Parathyroid adenoma (tissue), 2 donors: ENCODE data around the gene NTN1.

Experiments used
- H2AFZ ChIP-seq: fragments of 300-600 bp; sonication (generic); one replicate; pipeline ENCODE4 v1.7.0; 2017; ENCODE audit warnings: antibody characterized with exemption, mild to moderate bottlenecking
- H3K27ac ChIP-seq: fragments of 300-600 bp; sonication (generic); one replicate; pipeline ENCODE4 v1.7.0; 2017
- H3K27me3 ChIP-seq: fragments of 300-600 bp; sonication (generic); one replicate; pipeline ENCODE4 v1.7.0; 2017; ENCODE audit warnings: low read length; ENCODE audit not compliant: control insufficient read depth, insufficient read depth
- H3K36me3 ChIP-seq: fragments of 300-600 bp; sonication (generic); one replicate; pipeline ENCODE4 v1.7.0; 2017; ENCODE audit warnings: low read length; ENCODE audit not compliant: control insufficient read depth, insufficient read depth
- H3K4me1 ChIP-seq: fragments of 300-600 bp; sonication (generic); one replicate; pipeline ENCODE4 v1.7.0; 2017; ENCODE audit warnings: control low read depth
- H3K4me2 ChIP-seq: fragments of 300-600 bp; sonication (generic); one replicate; pipeline ENCODE4 v1.7.0; 2017; ENCODE audit warnings: low read length
- H3K4me3 ChIP-seq: fragments of 300-600 bp; sonication (generic); one replicate; pipeline ENCODE4 v1.7.0; 2017; ENCODE audit warnings: low read depth, low read length
- H3K79me2 ChIP-seq: fragments of 300-600 bp; sonication (generic); one replicate; pipeline ENCODE4 v1.7.0; 2017; ENCODE audit warnings: control low read depth
- H3K9ac ChIP-seq: fragments of 300-600 bp; sonication (generic); one replicate; pipeline ENCODE4 v1.7.0; 2017; ENCODE audit warnings: mild to moderate bottlenecking
- H3K9me3 ChIP-seq: fragments of 300-600 bp; sonication (generic); one replicate; pipeline ENCODE4 v1.7.0; 2017; ENCODE audit warnings: low read length; ENCODE audit not compliant: control insufficient read depth
- CTCF ChIP-seq: fragments of 300-600 bp; sonication (generic); IDR thresholded peaks from one replicate; pipeline ENCODE4 v1.7.0; 2017; ENCODE audit warnings: antibody characterized with exemption, mild to moderate bottlenecking
- donor health status: primary hyperparathyroidism.

Gene NTN1

GRCh38 chr17:9192010-9192409, 170.7 kb downstream of the NTN1 start:
- no peak overlapping the region for H2AFZ ChIP-seq
- H3K4me2 ChIP-seq, result no peak overlapping the region
- H3K4me1 ChIP-seq, result no peaks in the 10 kb centered on the region
- no peak overlapping the region for H3K9ac ChIP-seq
- H3K4me3 ChIP-seq, result no peak overlapping the region
- H3K27me3 ChIP-seq, result no peaks in the 10 kb centered on the region
- no peaks in the 10 kb centered on the region for H3K9me3 ChIP-seq
- H3K79me2 ChIP-seq, result no peaks in the 10 kb centered on the region
- no peaks in the 10 kb centered on the region for H3K36me3 ChIP-seq
- TF ChIP-seq CTCF, result no peak
- H3K27ac ChIP-seq, result no peak overlapping the region

GRCh38 chr17:9195411-9195810, 174.1 kb downstream of the NTN1 start:
- Histone ChIP-seq H3K27me3 (no peaks in the 10 kb centered on the region), H3K4me2 (no peak overlapping the region), H3K9ac (no peak overlapping the region), H3K9me3 (no peaks in the 10 kb centered on the region), H3K4me3 (no peak overlapping the region), H2AFZ (no peak overlapping the region), H3K27ac (no peak overlapping the region), H3K36me3 (no peaks in the 10 kb centered on the region), H3K4me1 (no peaks in the 10 kb centered on the region), H3K79me2 (no peaks in the 10 kb centered on the region)
- TF ChIP-seq CTCF, result no peak

- TF ChIP-seq CTCF, result no peak
- Histone ChIP-seq H3K4me2 (no peak overlapping the region), H3K4me1 (no peaks in the 10 kb centered on the region), H3K9ac (no peak overlapping the region), H3K4me3 (no peak overlapping the region), H2AFZ (no peak overlapping the region), H3K9me3 (no peaks in the 10 kb centered on the region), H3K79me2 (no peaks in the 10 kb centered on the region), H3K27me3 (no peaks in the 10 kb centered on the region), H3K36me3 (no peaks in the 10 kb centered on the region), H3K27ac (no peak overlapping the region)
Measured at GRCh38 chr17:9195961-9196670, 174.8 kb downstream of the NTN1 start.

DNA sequence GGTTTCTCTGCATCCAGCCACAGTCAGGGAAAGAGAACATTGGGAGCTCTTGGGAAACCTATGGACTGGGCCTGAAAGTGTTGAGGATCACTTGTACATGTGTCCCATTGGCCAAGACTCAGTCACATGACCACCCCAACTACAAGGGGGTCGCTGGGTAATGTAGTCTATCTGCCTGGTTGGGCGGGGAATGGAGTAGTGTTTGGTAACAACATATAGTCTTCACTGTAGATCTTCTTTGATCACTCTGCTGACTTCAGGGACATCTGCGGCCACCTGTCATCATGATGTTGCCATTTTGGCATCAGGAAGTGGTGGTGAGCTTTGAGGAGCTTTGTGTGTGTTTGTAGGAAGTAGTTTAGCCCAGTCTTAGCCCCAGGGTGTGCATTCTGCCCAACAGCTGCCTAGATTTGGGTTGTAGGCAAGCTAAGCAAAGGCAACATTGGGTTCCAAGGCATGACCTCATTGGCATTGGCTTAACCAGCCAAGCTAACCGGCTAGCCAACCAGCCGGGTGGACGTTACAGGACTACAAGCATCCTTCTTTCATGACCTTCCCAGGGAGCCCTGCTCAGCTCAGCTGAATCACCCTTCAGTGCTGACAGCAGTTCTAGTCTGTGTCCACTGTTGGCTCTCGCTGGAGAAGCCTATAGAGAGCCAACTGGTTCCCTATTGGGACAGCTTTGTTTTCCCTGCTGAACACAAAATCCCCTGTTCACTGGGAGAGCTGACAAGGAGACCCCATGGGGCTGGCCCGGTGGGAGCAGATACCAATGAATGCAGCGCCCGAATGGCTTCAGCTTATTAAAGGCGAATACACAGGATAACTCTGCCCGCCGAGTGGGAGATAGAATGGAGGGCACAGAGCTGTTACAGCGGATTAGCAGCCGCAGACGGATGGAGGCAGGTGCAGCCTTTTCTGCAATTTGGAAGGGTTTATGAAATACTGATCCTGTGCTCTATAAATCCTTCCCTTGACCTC, 178.6 kb downstream of the NTN1 start:
- Histone ChIP-seq H3K4me2 (no peak overlapping the region), H3K27ac (no peak overlapping the region), H2AFZ (no peak overlapping the region), H3K27me3 (no peaks in the 10 kb centered on the region), H3K4me1 (no peaks in the 10 kb centered on the region), H3K9ac (no peak overlapping the region), H3K79me2 (no peaks in the 10 kb centered on the region), H3K9me3 (no peaks in the 10 kb centered on the region), H3K36me3 (no peaks in the 10 kb centered on the region), H3K4me3 (no peak overlapping the region)
- no peak for TF ChIP-seq CTCF
